Chondrocyte (in vitro differentiated cells): ENCODE data around the gene VSTM4. TPM values are rescaled to one million over a fixed set of nuclear protein-coding genes. Genes with fewer than 3 reads are reported as not detected.

Experiments used
- DNase-seq: peaks from one replicate; pipeline ENCODE4 v3.0.0; 2021; ENCODE audit warnings: mixed read lengths, low spot score
- H3K27ac Mint-ChIP-seq: one replicate; pipeline ENCODE4 v1.8.0; 2021; ENCODE audit warnings: mild to moderate bottlenecking, moderate library complexity, mixed read lengths; ENCODE audit not compliant: unreplicated experiment
- H3K27me3 Mint-ChIP-seq: 2 replicates; pipeline ENCODE4 v1.8.0; 2021; ENCODE audit warnings: low read depth, mixed read lengths
- H3K36me3 Mint-ChIP-seq: 2 replicates; pipeline ENCODE4 v1.8.0; 2021; ENCODE audit warnings: low read depth, mixed read lengths
- H3K4me1 Mint-ChIP-seq: 2 replicates; pipeline ENCODE4 v1.8.0; 2021; ENCODE audit warnings: low read depth, mild to moderate bottlenecking, mixed read lengths
- H3K4me3 Mint-ChIP-seq: one replicate; pipeline ENCODE4 v1.8.0; 2021; ENCODE audit warnings: mild to moderate bottlenecking, moderate library complexity, mixed read lengths; ENCODE audit not compliant: unreplicated experiment
- H3K9me3 Mint-ChIP-seq: 2 replicates; pipeline ENCODE4 v1.8.0; 2021; ENCODE audit warnings: low read depth, mixed read lengths
- total RNA-seq: library from RNA; stranded (reverse); gene quantifications from 3 replicates; pipeline ENCODE4 v1.2.1, GENCODE V29; 2021
- TF ChIP-seq, protein P1 (sequence below): fragments of 200-600 bp; sonication (generic); IDR thresholded peaks from 2 replicates; pipeline ENCODE4 v1.5.0; 2021; ENCODE audit warnings: antibody characterized with exemption, mild to moderate bottlenecking, moderate library complexity

VSTM4 gene
- total RNA-seq, 1 donor from 2014 or later, result 7.2 TPM

DNA sequence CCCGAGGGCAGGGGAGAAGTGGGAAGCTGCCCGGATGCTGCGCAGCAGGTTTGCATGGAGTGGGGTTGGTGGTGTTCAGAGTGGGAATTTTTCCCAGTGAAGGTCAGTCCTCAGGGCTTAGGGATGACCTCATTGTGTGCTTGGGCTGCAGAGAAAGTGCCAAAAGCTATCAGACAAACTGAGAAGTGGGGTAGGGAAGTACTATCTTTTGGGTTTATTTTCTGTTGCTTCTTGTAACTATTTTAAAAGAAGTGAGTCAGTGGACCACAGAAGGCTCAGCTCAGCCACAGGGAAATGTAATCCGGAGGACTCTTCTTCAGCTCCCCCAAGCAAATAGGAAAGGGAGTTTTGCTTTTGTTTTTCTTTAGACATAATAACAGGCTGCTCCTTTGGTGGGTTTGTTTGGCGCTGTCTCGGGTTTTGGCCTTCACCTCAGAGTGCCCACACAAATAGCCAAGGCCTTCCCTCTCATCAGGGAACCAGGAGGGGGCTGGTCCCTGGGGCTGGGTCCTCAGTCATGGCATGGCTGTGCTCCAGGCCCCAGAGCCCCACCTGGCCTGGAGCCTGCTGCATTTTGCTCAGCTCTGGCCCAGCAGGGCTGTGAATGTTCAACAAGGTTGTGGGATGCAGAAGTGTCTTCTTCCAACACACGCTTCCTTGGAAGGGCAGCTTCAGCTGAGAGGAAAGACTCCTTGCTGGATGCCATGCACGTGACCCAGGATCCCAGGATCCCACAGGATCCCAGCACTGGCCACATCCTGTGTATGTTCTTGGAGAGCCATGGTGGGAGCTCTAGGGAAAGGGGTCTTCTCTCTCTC is 23.9 kb upstream of the VSTM4 start:
- no peak for DNase-seq
- H3K27ac Mint-ChIP-seq, result peak overlapping the region; percentile 78
- peaks cover 5% of the 10 kb centered on the region for H3K27me3 Mint-ChIP-seq
- peaks cover 23% of the 10 kb centered on the region for H3K4me1 Mint-ChIP-seq
- peaks cover 8% of the 10 kb centered on the region for H3K9me3 Mint-ChIP-seq
- H3K4me3 Mint-ChIP-seq, result no peak overlapping the region
- no peaks in the 10 kb centered on the region for H3K36me3 Mint-ChIP-seq
- TF ChIP-seq, protein P1, sequence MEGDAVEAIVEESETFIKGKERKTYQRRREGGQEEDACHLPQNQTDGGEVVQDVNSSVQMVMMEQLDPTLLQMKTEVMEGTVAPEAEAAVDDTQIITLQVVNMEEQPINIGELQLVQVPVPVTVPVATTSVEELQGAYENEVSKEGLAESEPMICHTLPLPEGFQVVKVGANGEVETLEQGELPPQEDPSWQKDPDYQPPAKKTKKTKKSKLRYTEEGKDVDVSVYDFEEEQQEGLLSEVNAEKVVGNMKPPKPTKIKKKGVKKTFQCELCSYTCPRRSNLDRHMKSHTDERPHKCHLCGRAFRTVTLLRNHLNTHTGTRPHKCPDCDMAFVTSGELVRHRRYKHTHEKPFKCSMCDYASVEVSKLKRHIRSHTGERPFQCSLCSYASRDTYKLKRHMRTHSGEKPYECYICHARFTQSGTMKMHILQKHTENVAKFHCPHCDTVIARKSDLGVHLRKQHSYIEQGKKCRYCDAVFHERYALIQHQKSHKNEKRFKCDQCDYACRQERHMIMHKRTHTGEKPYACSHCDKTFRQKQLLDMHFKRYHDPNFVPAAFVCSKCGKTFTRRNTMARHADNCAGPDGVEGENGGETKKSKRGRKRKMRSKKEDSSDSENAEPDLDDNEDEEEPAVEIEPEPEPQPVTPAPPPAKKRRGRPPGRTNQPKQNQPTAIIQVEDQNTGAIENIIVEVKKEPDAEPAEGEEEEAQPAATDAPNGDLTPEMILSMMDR, result no peak

DNA sequence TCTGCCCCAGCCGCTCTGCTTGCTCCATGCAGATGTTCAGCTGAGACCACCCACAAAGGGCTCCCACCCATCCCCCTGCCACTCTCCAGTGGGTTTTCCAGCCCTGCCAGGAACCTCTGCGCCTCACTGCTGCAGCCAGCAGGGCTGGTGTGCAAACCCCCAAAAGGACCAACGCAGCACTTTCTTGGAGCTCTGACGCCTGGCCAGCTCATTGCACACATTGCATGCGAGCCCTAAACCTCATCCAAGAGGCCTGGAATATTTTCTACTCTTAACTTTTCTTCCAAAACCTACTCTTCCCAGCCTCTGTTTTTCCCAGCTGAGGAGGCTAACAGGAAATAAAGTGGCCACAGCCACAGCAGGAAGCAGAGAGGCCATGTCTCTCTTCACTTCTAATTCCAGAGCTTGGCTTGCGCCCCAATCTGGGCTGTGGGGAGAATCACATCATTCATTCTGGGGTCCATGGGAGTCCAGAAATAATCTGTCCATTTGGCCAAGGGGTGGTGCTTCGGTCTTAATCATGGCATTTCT is 23.1 kb upstream of the VSTM4 start:
- peak overlapping the region; percentile 20 for H3K27ac Mint-ChIP-seq
- no peaks in the 10 kb centered on the region for H3K36me3 Mint-ChIP-seq
- peaks cover 23% of the 10 kb centered on the region for H3K4me1 Mint-ChIP-seq
- H3K4me3 Mint-ChIP-seq, result no peak overlapping the region
- TF ChIP-seq, protein P1, result no peak
- H3K9me3 Mint-ChIP-seq, result peaks cover 8% of the 10 kb centered on the region
- peaks cover 5% of the 10 kb centered on the region for H3K27me3 Mint-ChIP-seq
- no peak for DNase-seq

GRCh38 chr10:49136525-49136924 is 21.2 kb upstream of the VSTM4 start:
- DNase-seq, result no peak
- TF ChIP-seq, protein P1, result no peak
- H3K4me3 Mint-ChIP-seq, result no peak overlapping the region
- peaks cover 5% of the 10 kb centered on the region for H3K27me3 Mint-ChIP-seq
- H3K27ac Mint-ChIP-seq, result peak overlapping the region; percentile 9
- H3K36me3 Mint-ChIP-seq, result no peaks in the 10 kb centered on the region
- peaks cover 8% of the 10 kb centered on the region for H3K9me3 Mint-ChIP-seq
- peaks cover 23% of the 10 kb centered on the region for H3K4me1 Mint-ChIP-seq

DNA sequence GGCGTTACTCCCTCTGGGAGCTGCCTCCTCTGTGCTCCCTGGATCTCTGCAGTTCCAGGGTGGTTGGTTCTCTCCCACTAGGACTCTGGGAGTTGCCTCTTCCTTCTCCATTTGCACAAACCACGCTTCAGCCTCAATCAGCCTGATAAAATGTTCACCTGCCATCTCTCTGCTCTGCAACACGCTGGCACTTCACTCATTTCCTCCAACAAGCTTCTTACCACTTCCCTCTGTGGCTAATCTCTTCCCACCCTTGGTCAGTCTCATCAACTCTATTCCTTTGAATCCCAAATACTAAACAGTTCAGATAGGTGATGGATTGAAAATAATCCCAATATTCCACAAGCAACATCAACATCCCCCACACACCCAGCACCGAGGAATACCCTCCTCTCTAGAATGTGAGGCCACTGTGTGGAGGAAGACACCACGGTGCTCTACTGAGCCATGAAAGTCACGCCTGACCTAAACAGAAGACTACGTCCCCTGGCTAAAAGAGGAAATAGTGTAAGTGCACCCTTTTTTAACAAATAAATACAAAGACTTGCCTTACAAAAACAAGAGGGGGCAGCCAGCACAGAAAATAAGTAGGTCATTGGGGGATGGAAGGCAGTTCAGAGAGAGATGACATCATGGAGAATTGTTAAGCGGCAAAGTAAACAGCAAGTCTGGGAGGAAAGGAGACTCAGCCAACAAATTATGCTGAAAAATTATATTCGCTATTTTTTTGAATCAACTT is 20.4 kb upstream of the VSTM4 start:
- H3K4me3 Mint-ChIP-seq, result no peak overlapping the region
- TF ChIP-seq, protein P1, result no peak
- peak overlapping the region; percentile 22 for H3K27ac Mint-ChIP-seq

DNA sequence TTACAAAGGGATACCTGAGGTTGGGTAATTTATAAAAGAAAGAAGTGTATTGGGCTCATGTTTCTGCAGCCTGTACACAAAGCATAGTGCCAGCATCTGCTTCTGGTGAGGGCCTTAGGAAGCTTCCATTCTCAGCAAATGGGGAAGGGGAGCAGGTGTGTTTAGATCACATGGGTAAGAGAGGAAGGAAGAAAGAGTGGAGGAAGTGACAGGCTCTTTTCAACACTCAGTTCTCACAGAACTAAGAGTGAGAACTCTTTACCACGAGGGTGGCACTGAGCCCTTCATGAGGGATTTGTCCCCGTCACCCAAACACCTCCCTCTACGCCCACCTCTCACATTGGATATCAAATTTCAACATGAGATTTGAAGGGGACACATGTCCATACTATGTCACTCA is 19.0 kb upstream of the VSTM4 start:
- Mint-ChIP-seq H3K4me1 (peaks cover 14% of the 10 kb centered on the region), H3K36me3 (no peaks in the 10 kb centered on the region), H3K27me3 (peaks cover 5% of the 10 kb centered on the region), H3K9me3 (peaks cover 8% of the 10 kb centered on the region), H3K4me3 (no peak overlapping the region), H3K27ac (no peak overlapping the region)
- no peak for DNase-seq
- TF ChIP-seq, protein P1, result no peak

More for the DNA sequence above, 20.4 kb upstream of the VSTM4 start:
- DNase-seq, result no peak
- H3K9me3 Mint-ChIP-seq, result peaks cover 8% of the 10 kb centered on the region
- peaks cover 5% of the 10 kb centered on the region for H3K27me3 Mint-ChIP-seq
- peaks cover 23% of the 10 kb centered on the region for H3K4me1 Mint-ChIP-seq
- H3K36me3 Mint-ChIP-seq, result no peaks in the 10 kb centered on the region
